ENCODE measurements around the gene ELL3. TPM values are rescaled to one million over a fixed set of nuclear protein-coding genes. Genes with fewer than 3 reads are reported as not detected.

ELL3 gene
- total and polyA plus RNA-seq, 10 of the 15 experiments (the other 5 are each of a cell fraction or from before 2014, with no cell fraction given), result 12.9 to 30.3 (median 20.2) TPM

DNA sequence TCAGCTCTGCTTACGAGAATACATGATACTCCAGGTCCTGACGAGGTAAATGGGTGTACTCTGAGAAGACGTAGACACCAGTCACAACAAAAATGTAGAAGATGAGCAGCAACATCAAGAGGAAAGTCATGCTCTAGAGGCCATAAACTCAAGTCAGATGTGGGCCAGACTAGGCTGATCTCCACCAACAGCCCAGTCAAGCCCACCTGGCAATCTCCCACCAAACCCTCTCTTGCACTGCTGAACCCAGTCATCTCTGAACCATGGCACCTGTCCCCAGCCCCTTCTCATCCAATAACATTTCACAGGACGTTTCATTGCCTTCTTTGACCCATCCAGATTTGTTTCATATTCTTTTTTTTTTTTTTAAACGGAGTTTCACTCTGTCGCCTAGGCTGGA, 41.4 kb downstream of the ELL3 start:
- ATAC-seq, result peak; percentile 79
- no TSS peak for BruUV-seq (replicated peaks)
- H3K27ac ChIP-seq (ENCODE audit: control insufficient read depth, insufficient read depth), result peak overlapping the region; percentile 74
- no peak for FAIRE-seq
- SMC1A ChIA-PET (ENCODE audit: uncharacterized antibody, unreplicated experiment), result interaction anchor here (0.8 to 1.1 kb wide), 2 partner anchors 53 to 73 kb away, joined by 3 read pairs; no protein-coding TSS in a partner anchor
- H3K4me1 ChIP-seq (ENCODE audit: control insufficient read depth, insufficient read depth, low read length), result no peaks in the 10 kb centered on the region
- TF ChIP-seq IRF4 (IDR thresholded peaks at IDR 0.05; ENCODE audit: low read depth, low read length) (peak; percentile 51; the same call in 1 of the 2 replicates), TCF3 (IDR thresholded peaks at IDR 0.05; ENCODE audit: borderline replicate concordance, insufficient read depth, low read depth, low read length) (peak; percentile 61; the same call in 1 of the 2 replicates), EGR1 (IDR thresholded peaks at IDR 0.05; ENCODE audit: borderline replicate concordance in 1 of 2, low read depth in 2 of 2, low read length in 2 of 2) (no peak), NFYB (IDR thresholded peaks at IDR 0.05; ENCODE audit: insufficient read depth, low read depth, low read length) (peak; percentile 64; the same call in 1 of the 2 replicates), GATAD2B (conservative IDR thresholded peaks at IDR 0.05; ENCODE audit: low read depth) (no peak), CEBPB (IDR thresholded peaks at IDR 0.05; ENCODE audit: borderline replicate concordance in 1 of 2, low read depth in 2 of 2, low read length in 2 of 2) (no peak), SRF (IDR thresholded peaks at IDR 0.05; ENCODE audit: low read depth in 2 of 2, low read length in 2 of 2) (peak in 1 of 2 experiments; percentile 69; a peak in 2 of 4 replicates), FOXM1 (IDR thresholded peaks at IDR 0.05; ENCODE audit: low read depth, low read length) (peak; percentile 15; the same call in 1 of the 2 replicates), GABPA (IDR thresholded peaks at IDR 0.05; ENCODE audit: low read depth) (no peak), MTA3 (IDR thresholded peaks at IDR 0.05; ENCODE audit: borderline replicate concordance, low read length) (0 out of 2 replicates have a peak, but pooled peaks have one; percentile 35), NFIC (IDR thresholded peaks at IDR 0.05; ENCODE audit: low read depth, low read length) (no peak; the same call in 1 of the 2 replicates), SREBF1 (IDR thresholded peaks at IDR 0.05; ENCODE audit: low read length) (no peak), JUNB (IDR thresholded peaks at IDR 0.05) (peak; percentile 50; the same call in 1 of the 2 replicates), TCF12 (IDR thresholded peaks at IDR 0.05; ENCODE audit: low read depth, low read length) (peak; percentile 84; the same call in 1 of the 2 replicates), NR2C1 (IDR thresholded peaks at IDR 0.05) (no peak), CBFB (IDR thresholded peaks at IDR 0.05; ENCODE audit: low read depth) (0 out of 2 replicates have a peak, but pooled peaks have one; percentile 13), EED (IDR thresholded peaks at IDR 0.05; ENCODE audit: low read depth) (peak; percentile 12)
- TF ChIP-seq, protein P1, sequence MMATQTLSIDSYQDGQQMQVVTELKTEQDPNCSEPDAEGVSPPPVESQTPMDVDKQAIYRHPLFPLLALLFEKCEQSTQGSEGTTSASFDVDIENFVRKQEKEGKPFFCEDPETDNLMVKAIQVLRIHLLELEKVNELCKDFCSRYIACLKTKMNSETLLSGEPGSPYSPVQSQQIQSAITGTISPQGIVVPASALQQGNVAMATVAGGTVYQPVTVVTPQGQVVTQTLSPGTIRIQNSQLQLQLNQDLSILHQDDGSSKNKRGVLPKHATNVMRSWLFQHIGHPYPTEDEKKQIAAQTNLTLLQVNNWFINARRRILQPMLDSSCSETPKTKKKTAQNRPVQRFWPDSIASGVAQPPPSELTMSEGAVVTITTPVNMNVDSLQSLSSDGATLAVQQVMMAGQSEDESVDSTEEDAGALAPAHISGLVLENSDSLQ (IDR thresholded peaks at IDR 0.05), result peak; percentile 89
- CTCF ChIA-PET, result interaction anchor here (0.6 to 1.2 kb wide), 5 partner anchors 8 to 364 kb away, joined by 3 read pairs; no protein-coding TSS in a partner anchor
- 1% methylated on average over 6 of the region's 6 CpGs for WGBS (ENCODE audit: insufficient coverage, insufficient replicate concordance, low lambda C conversion rate, missing lambda C conversion rate)
- H3K9ac ChIP-seq (ENCODE audit: control insufficient read depth, insufficient read depth, low read length), result peak overlapping the region; percentile 1; the same call in 1 of the 2 replicates
- H3K79me2 ChIP-seq (ENCODE audit: control insufficient read depth, insufficient read depth, low read length), result no peaks in the 10 kb centered on the region
- H3K9me3 ChIP-seq (replicated peaks; ENCODE audit: control insufficient read depth, insufficient read depth, low read length), result no peaks in the 10 kb centered on the region
- H3K36me3 ChIP-seq (ENCODE audit: control insufficient read depth in 2 of 2, insufficient read depth in 2 of 2, low read length in 1 of 2), result no peaks in the 10 kb centered on the region
- peak overlapping the region; percentile 43 for H3K4me2 ChIP-seq (ENCODE audit: control insufficient read depth, insufficient read depth)
- H3K4me3 ChIP-seq, result peak overlapping the region; percentile 63
- DNase-seq (ENCODE audit: low read depth, low spot score), result no peak
- POLR2A ChIA-PET, result interaction anchor here (0.7 to 1.4 kb wide), 4 partner anchors 10 to 89 kb away, joined by 3 to 7 read pairs (median 6); partner anchors contain the start of genes MFAP1 and PDIA3
- RAD21 ChIA-PET (ENCODE audit: unreplicated experiment), result interaction anchor here (0.8 to 0.9 kb wide), 3 partner anchors 14 to 53 kb away, joined by 5 to 10 read pairs (median 8); no protein-coding TSS in a partner anchor
- H4K20me1 ChIP-seq (ENCODE audit: control insufficient read depth, insufficient read depth), result no peaks in the 10 kb centered on the region
- no peaks in the 10 kb centered on the region for H3K27me3 ChIP-seq (replicated peaks in 1 of 2; ENCODE audit: control insufficient read depth in 2 of 2, insufficient read depth in 2 of 2, low read length in 1 of 2)
- in situ Hi-C loops (cut with MboI), result loop anchor here (10.0 kb wide), 1 partner anchor 49 kb away; no protein-coding TSS in a partner anchor
- H2AFZ ChIP-seq (ENCODE audit: control insufficient read depth, low read depth, low read length), result peak overlapping the region; percentile 22
- intact Hi-C loops (cut with micrococcal nuclease; ENCODE audit: unreplicated experiment), result no loop called here

All from GM12878 (cell line).